ENCODE data around the gene BEGAIN.

The BEGAIN gene

DNA sequence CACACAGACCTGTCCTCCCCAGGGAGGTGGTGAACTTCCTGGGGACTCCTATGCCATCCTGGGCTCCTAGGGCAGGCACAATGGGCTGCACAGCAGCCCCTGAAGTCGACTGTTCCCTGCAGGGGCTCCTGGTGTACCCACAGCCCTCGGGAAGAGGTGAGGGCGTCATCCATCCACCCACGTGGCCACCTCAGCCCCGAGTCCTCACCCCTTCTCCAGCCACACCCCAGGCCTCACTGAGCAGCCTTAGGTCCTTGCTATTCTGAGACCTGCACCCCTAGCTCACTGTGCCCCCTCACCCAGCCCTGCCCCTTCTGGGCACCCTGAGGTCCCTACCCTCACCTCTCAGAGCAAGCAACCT, 38.9 kb downstream of the BEGAIN start:
- DNase-seq: no peak

GRCh38 chr14:100547633-100548294, 39.5 kb downstream of the BEGAIN start:
- peak in 1 of 2 experiments; percentile 26 for DNase-seq

- DNase-seq: no peak
Measured at GRCh38 chr14:100546051-100546443, 41.2 kb downstream of the BEGAIN start.

GRCh38 chr14:100545359-100545758, 41.9 kb downstream of the BEGAIN start:
- DNase-seq: no peak

DNA sequence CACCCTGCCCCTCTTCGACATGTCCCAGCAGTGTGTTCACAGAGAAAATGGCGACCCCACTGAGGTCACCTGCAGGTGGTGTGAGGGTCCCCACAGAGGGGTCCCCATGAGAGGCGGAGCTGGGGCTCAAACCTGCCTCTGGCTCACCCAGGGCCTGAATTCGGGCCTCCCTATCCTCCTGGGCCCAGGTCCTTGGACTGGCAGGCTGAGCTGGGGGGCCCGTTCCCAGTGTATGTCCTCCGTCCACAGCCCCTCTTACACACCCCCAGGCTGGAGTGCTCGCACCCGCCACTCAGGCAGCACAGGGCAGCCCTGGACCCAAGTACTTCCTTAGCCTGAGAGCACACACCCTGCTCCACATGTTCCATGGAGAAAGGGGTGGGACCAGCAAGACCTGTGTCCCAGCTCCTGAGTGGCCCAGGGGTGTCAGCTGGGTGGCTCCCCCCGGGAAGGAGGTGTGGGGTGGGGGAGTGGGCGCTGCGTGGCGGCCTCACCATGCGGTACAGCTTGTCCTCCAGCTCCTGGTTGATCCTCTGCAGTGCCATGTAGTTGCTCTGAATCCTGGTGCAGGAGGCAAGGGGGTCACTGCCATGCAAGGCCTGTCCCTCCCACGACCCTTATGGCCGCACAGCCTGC, 42.6 kb downstream of the BEGAIN start:
- DNase-seq: no peak

DNA sequence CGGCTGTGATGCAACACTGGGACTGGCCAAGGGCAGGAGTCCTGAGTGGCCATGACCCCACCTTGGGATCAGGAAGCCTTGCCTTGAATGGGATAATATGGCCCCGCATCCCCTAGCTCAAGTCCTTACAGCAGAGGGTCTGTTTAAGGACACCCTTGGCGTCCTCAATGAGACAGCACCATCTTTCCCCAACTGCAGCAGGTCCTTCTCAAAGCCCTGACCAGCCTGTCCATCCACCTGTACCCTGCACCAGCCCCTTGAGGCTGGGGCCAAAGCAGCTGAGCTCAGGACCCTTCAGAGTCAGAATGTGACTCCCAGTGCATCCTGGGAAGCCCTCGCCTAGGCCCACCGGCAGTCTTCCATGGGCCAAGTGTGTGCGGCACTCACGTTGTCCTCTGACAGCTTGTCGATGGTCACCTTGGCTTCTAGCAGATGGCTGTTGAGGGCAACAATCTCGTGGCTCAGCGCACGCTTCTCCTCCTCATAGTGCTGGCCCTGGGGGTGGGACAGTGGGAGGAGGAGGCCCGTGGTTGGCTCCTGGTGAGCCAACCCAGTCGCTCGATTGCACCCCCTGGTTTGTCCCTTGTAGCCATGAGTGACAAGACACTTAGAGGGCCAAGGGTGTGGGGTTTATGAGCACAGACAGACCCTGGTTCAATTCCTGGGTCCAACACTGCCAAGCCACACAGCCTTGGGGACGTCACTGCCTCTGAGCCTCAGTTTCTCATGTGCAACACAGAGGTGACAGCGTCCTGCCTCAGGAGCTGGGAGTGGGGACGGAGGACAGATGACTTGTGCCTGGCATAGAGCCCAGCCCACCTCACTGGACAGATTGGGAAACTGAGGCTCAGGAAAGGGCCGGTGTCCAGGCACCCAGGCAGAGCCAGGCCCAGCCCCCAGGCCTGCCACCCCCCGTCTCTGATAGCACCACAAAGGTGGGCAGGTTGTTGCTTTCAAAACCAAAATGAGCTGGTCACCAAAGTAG, 43.5 kb downstream of the BEGAIN start:
- no peak for DNase-seq

DNA sequence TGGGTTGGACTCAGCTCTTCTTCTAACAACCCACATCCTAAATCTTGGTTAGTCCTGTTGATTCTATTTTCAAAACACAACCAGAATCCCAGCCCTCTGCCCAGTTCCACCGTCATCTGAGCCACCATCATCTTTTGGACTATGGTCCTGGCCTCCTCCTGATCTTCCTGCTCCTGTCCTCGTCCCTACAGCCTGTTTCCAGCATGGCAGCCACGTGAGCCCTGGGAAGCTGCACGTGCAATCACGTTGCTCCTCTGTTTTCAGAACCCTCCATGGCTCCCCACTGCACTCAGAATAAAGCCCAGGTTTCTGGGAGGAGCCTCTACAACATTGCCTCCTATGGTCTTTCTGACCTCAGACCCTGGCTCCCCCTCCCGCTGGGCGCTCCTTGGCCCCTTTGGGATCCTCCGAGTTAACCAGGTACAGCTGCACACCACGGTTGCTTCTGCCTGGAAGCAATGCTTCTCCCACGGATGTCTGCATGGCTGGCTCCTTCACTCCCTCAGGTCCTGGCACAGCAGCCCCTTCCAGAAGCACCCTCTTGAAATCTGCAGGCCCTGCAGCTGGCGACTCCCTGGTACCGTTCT, 44.5 kb downstream of the BEGAIN start:
- DNase-seq: no peak

DNA sequence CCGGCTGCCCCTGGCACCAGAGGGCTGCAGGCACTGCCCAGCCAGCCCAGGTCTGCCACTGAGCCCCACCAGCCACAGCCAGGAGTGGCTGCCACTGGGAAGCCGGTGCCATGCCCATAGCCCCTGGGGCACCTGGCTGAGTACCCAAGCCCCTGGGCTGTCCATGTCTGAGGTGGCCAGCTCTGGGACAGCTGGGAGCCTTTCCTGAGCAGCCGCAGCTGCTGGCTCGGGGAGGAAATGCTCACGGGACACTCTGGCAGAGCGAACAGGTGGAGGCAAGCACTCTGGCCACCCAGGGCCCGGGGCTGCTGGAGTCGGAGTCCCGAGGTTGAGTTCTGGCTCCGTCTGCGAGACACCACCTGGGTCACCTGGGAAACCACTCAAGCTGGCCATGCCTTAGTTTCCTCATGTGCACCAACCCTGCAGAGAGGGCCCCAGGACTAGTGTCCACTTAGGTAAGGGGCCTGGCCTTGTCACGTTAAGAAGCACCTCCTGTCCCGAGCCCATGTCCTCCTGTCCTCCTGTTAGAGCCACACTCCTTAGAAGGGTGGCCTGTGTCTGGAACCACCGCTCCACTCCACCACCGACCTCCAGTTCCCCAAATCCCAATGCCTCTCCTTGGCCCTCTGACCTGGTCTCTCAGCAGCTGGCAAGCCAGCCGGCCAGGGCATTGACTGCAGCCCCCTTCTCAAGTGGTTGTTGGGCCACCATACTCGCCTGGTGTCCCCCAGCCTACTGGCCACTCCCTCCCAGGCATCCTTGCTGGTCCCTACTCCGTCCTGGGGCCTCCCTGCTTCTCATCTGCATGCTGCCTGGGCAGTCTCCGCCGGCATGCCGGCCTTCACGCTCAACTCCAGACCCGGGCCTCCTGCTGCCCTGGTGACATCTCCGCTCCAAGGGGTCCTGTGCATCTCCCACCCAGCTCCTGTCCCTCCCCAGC, 45.3 kb downstream of the BEGAIN start:
- no peak for DNase-seq

DNA sequence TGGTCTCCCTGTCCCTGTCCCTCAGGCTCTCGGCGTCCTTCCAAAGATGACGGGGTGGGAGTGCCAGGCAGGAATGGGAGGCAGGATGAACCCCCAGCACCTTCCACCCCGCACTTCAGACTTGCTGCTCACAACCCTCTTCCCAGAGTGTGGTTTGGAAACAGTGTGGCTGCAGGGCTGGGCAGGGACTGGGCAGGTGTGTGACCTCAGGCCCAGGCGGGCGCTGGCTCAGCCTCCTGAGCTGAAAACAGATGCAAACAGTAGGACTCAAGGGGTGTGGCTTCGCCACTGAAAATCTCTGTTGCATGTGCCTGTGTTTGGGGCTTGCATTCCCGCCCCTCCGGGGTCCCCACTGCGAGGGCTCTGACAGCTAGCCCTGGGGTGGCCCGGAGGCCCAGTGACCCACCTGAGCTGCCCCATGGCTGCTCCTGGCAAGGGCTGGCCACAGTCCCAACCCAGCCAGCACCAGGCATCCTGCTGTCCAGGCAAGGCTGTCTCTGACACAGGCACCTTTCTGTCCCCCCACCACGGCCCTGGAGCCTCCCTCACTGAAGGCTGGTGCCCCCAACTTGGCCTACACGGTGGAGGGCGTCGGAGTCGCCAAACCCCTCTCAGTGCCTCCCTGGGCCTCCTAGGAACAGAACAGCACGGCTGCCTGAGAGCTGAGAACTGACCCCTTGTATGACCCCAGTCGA, 46.1 kb downstream of the BEGAIN start:
- DNase-seq: no peak

GRCh38 chr14:100540141-100540925, 46.9 kb downstream of the BEGAIN start:
- no peak for DNase-seq

GRCh38 chr14:100539766-100540140, 47.5 kb downstream of the BEGAIN start:
- no peak for DNase-seq

GRCh38 chr14:100539003-100539660, 48.1 kb downstream of the BEGAIN start:
- DNase-seq: no peak

DNA sequence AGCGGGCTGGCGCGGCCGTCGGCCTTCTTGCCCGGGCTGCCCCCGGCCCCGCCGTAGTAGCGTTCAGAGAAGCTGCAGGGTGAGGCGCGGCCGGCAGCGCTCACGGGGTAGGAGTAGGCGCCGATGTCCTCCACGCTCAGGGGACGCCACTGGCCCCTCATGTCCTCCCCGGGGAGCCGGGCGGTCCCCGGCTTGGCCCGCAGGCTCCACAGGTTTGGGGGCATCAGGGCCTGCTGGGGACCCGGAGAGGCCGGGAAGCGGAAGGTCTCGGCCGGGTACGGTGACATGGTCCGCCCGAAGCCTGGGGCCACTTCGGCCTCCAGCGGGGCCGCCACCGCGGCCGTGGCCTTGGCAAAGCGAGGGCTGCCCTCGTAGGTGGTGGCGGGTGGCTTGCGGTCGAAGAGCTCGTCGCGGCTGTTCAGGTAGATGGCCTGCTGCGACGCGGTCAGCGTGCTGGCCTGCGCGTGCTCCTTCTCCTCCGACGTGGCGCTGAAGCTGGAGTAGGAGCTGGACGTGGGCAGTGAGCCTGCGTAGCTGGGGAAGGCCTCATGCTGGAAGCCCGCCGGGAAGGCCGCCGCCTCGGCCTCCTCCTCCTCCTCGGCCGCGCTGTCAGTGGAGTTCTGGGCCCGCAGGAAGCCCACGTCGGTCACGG, 48.7 kb downstream of the BEGAIN start:
- DNase-seq: no peak

- DNase-seq: no peak
Measured at GRCh38 chr14:100537446-100538350, 49.5 kb downstream of the BEGAIN start.

- peak in 1 of 2 experiments; percentile 7 for DNase-seq
Measured at GRCh38 chr14:100536721-100537445, 50.3 kb downstream of the BEGAIN start.

GRCh38 chr14:100536121-100536510, 51.1 kb downstream of the BEGAIN start:
- DNase-seq: no peak

DNA sequence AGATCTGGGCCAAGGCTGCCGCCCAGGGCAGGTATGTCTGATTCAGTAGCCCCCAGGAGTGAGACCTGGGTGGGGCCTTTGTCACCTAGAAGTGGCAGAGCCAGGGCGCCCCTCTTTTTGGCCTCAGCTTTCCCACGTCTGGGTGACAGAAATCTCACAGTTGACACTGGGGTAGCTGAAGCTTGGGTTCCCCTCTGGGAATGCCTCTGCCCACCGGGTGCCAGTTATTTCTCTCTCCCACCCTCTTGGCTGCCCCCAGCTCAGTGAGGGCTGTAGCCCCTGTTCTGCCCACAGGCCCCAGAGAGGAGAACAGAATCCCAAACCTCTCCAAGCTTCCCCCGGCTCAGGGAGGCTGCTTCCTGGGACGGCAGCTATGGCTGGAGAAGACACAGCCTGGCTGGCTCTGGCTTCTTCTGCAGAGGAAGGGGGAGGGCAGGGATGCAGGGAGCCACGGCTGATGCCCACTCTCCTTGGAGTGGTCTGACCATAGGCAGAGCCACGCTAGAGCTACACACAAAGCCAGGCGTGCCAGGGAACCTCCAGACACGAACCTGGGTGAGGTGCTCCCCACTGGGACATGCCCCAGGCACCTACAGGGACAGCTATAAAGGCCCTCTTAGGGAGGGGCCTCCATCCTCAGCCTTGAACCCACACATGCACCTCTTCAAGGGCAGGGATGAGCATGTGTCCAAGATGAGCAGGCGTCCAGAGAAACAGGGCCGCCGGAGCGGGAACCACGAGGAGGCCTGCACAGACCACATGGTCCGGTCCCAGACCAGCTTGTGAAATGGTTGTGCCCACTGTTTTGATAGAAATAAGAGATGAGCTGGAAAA, 51.7 kb downstream of the BEGAIN start:
- peak; percentile 1 to 10 for DNase-seq
